Stimulated activated CD4-positive, alpha-beta T cell treated with anti-CD3 and anti-CD28 coated beads, Interleukin-1b, Interleukin-23, amount 100 ng/mL, for 1 hour (primary cell): Measurements from ENCODE around the gene TOX2.

Experiments used
- DNase-seq, 2 donors: peaks; one replicate each; pipeline ENCODE4 v3.0.0-alpha.2; 2020; ENCODE audit warnings: low read depth in 2 of 2

Gene TOX2

DNA sequence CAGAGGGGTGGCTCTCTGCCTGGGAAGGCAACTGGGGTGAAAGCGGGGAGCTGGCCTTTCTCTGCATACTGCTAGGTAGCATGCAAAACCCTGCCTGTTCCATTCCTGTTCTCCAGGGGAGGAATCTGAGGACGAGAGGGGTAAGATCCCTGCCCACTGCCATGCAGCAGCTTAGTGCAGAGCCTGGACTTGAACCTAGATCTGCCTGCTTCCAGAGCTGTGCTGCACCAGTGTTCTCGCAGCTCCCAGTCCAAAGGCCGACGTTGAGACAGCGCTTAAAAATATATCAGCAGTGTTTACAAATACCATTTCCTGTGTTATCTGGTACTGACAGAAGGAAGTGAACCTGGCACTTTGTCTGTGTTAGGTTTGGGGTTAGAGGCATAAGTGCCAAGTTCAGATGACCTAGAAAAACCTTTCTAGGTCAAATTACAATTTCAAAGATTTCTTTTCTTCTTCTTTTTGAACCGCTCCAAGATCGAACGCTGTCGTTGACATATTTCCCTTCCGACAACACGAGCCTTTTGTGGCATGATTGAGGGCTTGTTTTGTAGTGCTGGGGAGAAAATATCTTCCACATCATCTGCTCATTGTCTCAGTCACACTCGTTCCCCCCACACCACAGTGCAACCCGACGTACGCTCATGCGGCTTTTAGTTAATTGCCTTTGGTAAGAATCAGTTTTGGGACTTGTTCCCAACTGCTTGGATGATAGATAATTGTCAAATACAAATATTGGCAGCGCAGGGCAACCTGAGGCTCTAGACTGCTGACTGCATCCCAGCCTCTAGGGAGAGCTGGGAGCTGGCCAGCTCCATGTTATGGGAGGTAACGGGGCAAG, 44.6 kb downstream of the TOX2 start:
- DNase-seq = no peak

GRCh38 chr20:43959920-43960227, 45.2 kb downstream of the TOX2 start:
- no peak for DNase-seq

DNA sequence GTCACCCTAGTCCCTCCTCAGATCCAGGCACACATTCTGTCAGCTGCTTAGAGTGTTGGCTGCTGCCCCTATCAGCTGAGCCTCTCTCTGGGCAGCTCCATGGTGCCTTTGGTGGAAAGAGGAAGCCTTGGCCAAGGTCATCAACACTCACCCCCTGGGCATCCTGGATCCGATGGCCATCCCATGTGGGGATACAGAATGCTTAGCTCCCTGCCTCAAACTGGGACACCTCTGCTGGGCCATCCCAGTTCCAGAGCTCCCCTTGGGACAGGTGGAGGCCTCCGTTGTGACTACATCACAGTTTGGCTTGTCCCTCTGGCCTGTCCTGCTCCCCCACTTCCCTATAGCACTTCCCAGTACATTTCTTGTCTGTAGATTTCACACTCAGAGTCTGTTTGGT, 45.6 kb downstream of the TOX2 start:
- DNase-seq = no peak

DNA sequence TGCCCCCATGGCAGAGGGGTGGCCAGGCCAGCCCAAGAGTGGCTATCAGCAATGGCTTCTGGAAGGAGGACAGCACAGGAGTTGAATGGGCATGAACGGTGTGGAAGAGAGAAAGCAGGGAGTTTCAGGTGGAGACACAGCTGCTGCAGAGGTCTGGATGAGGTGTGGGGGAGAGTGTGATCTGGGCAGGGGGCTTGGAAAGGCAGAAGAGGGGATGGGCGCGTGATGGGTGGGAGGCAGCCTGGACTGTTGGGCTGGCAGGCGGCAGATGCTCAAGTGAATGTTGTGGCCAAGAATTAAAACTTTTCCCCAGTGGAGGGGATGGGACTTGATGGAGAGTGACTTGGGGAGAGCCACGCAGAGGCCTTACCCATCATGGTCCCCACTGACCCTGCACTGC, 46.5 kb downstream of the TOX2 start:
- DNase-seq = no peak

GRCh38 chr20:43961541-43962471, 47.2 kb downstream of the TOX2 start:
- DNase-seq = no peak

DNA sequence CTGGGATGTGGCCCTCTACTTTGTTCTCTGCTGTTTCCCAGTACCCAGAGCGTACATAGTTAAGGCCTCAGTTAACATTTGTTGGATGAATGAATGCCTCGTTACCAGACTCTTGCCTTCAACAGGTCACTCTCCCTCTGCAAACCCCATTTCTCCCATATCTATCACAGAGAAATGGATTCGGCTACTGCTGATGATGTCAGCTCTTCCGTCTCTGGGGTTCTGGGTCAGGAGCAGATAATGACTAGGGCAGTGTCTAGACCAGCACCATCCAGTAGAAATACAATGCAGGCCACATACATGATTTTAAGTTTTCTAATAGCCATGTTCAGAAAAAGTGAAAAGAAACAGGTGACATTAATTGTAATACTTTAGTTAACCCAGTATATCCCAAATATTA, 47.9 kb downstream of the TOX2 start:
- DNase-seq = no peak

DNA sequence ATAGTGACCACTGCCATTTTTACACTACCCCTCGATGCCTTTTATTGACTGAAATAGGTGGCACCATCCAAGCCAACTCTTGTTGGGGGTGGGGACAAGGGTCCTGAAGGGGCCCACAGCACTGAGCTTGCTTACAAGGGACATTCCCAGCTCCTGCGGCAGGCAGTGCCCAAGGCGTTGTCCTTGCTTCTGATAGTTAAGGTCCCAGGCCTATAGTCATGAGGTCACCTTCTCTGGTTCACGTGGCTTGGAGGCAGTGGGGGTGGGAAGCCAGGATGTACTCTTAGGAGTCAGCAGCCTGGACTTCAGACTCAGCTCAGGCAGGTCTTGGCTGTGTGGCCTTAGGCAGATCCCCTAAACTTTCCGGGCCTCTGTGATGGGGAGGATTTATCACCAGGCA, 48.6 kb downstream of the TOX2 start:
- DNase-seq = no peak

DNA sequence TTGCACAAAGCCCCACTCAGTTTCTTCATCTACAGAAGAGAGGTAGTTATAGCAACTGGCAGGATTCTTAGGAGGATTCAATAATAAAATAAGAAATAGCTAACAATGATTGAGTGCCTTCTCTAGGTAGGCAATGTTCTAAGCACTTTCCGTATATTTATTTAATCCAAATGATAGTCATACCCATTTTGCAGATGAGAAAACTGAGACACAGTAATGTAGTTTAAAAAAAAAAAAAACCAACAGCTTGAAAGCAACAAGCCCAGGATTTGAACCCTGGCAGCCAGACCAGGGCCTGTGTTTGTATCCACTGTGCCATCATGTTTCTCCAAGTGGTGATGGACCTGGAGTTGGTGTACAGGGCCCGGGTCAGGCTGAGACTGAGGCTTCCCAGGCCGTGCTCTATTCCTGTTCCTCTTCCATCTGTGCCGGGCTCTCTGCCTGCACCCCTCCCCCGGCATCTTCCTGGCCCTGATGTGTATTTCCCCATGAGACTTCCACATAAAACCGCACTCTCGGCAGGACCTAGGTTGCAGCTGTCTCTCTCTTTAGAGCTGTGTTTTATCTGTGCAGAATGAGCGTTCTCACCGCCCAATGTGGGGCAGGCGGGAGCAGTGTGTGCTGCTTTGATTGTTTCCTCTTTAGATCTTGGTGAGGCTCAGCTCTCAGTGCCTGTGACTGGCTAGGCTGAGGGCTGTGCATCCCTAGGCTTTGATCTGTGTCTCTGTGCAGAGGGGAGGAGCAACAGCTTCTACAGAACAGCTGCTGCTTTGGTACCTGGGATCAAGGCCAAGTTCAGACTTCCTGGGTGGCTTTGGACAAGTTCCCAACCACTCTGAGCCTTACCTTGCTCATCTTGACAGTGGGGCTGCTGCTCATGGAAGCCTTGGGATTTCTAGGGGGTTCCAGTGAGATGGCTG, 49.5 kb downstream of the TOX2 start:
- DNase-seq = no peak

DNA sequence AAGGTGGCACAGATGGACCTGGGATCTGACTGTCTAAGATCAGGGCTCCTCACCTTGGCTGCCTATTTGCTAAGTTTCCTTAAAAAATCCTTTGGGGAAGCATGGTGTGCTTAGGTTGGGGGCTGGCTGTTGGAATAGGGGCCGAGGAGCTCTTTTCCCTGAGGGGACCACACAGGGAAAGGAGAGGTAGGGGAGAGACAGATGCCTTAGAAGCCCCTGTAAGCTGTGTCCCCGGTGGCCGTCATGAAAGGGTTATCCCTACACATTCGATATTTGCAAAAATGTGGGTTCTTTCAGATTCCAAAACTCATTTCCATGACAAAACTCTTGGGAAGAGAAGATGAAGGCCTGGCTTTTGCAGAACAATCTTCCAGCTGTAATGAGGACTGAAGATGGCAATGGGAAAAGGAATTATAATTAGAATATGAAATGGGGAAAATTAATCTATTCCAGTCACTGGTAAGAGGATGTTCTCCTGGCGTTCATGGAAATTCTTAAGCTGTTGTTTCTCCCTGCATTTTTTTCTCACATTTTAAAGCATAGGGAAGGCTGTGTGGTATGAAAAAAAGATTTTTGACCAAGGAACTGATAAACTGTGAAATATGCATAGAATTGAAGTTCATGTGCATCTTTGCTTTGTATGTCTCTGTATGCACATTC, 53.8 kb downstream of the TOX2 start:
- no peak for DNase-seq

DNA sequence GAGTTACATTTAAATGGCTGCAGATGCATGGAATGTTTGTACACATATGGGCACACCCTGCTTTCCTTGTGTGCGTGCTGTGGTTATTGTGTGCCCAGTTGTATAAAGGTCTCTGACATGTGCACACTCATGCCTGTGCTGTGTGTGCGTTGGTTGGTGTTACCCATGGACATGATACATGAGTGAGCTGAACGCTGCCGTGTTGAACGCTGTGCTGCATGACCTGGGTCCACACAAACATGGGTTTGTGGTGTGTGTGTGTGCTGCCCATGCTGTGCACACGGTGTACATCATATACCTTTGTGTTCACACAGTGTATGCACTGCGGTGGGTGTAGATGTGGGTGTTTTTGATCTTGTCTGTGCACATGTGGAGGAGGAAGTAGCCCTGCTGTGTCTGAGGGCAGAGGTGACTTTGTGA, 54.4 kb downstream of the TOX2 start:
- no peak for DNase-seq

GRCh38 chr20:43969501-43970182, 55.0 kb downstream of the TOX2 start:
- no peak for DNase-seq

DNA sequence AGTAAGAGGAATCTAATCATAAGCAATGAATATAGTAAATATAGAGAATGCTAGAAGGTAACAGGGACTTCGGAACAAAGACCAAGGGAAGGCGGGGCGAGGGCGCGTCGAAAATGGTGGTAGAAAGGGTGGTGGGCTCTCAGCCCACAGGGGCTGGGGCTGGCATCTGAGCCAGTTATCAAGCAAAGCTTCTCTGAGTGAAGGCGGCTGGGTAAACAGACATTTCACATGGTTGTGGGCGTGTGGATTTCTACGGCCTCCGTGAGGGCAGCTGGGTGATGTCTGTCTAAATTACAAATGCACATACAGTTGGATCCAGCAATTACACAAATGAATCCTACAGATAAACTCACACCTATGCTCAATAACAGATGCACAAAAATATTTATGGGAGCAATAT, 56.6 kb downstream of the TOX2 start:
- DNase-seq = no peak

DNA sequence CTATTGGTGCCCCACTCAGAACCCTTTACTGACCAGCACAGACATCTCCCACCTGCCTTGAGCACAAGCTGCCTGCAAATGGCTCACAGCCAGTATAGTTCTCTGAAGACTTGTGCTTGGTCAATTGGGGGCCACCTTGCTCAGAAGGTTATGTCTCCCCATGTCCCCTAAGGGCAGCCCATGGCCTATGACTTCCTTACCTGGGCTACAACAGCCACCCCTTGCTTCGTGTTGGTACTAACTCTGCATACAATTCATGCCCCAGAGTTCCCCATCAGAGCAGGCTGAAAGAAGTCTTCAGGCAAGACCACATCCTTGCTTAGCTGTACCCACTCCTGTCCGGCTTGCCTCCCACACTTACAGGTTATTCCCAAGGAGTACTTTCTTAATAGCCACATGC, 57.4 kb downstream of the TOX2 start:
- DNase-seq = no peak

- DNase-seq = no peak
Observed at GRCh38 chr20:43972692-43973091, 58.0 kb downstream of the TOX2 start.

- DNase-seq = no peak
Observed at GRCh38 chr20:43973231-43973630, 58.6 kb downstream of the TOX2 start.

GRCh38 chr20:43973671-43974450, 59.2 kb downstream of the TOX2 start:
- no peak for DNase-seq

GRCh38 chr20:43974695-43975094, 60.0 kb downstream of the TOX2 start:
- no peak for DNase-seq

DNA sequence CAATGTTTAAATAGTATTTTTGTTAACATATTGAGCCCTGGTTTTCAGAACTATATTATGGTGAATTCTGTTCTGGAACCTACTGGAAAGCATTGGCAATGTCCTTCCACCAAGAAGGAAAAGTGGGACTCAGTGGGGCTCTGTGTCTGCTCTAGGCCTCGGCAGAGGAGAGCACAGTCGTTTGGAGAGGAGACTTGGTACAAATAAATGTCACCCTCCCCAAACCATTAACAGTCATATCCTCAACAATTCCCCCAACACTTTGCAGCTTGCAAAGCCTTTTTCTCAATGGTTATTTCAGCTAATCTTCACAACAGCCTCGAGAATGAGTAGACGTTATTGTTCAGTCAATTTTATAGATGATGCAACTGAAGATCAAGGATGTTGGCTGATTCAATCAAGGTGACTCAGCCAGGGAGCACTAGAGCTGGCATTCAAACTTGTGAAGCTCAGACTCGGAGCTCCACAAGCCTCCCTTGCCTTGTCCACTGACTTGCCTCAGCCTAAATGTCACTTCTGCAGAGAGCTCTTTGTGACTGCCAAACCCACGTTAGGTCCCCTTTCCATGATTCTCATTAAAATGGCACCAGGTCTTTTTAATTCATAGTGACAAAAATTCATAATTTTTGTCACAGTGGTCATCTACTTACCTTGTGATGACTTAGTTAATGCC, 60.6 kb downstream of the TOX2 start:
- no peak for DNase-seq

- DNase-seq = no peak
Observed at GRCh38 chr20:43976547-43976946, 61.9 kb downstream of the TOX2 start.

DNA sequence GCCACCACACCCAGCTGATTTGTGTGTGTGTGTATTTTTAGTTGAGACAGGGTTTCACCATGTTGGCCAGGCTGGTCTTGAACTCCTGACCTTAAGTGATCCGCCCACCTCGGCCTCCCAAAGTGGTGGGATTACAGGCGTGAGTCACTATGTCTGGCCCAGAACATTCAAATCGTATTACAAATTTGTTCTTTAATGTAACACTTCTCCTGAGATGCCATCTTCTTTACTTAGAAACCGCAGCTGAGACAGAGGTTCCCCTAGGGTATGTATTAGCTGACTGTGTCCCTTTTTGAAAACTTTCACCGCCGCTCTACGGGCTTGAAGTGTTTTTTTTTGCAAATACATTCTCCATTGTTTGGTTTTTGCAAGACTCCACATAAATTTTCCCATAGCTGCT, 62.6 kb downstream of the TOX2 start:
- DNase-seq = no peak
